H9 (cell line): Measurements from ENCODE around the gene IARS1. TPM values are rescaled to one million over a fixed set of nuclear protein-coding genes. Genes with fewer than 3 reads are reported as not detected.

Source experiments
- DNase-seq: peaks from one replicate; pipeline ENCODE4 v3.0.0-alpha.2; 2017
- H2AFZ ChIP-seq: one replicate; pipeline ENCODE4 v1.6.1; 2013; ENCODE audit warnings: mild to moderate bottlenecking, low read length, control low read depth, moderate library complexity
- H2AK5ac ChIP-seq: 2 replicates; pipeline ENCODE4 v1.6.1; 2013; ENCODE audit warnings: low read length, control low read depth, mixed read lengths; ENCODE audit not compliant: insufficient read length
- H2BK120ac ChIP-seq: one replicate; pipeline ENCODE4 v1.6.1; 2013; ENCODE audit warnings: low read depth, mild to moderate bottlenecking, low read length, control low read depth, inconsistent platforms; ENCODE audit not compliant: poor library complexity, severe bottlenecking
- H2BK12ac ChIP-seq: 2 replicates; pipeline ENCODE4 v1.6.1; 2013; ENCODE audit warnings: low read length, control low read depth, mixed read lengths, low read depth; ENCODE audit not compliant: insufficient read length
- H2BK15ac ChIP-seq: 2 replicates; pipeline ENCODE4 v1.6.1; 2013; ENCODE audit warnings: low read depth, low read length, control low read depth
- H2BK20ac ChIP-seq: one replicate; pipeline ENCODE4 v1.6.1; 2013; ENCODE audit warnings: low read depth, mild to moderate bottlenecking, low read length, control low read depth, inconsistent platforms; ENCODE audit not compliant: poor library complexity, severe bottlenecking
- H2BK5ac ChIP-seq: 2 replicates; pipeline ENCODE4 v1.6.1; 2013; ENCODE audit warnings: low read length, control low read depth, mixed read lengths; ENCODE audit not compliant: insufficient read length
- H3K14ac ChIP-seq: 2 replicates; pipeline ENCODE4 v1.6.1; 2013; ENCODE audit warnings: low read length, control low read depth; ENCODE audit not compliant: insufficient read depth
- H3K18ac ChIP-seq: 2 replicates; pipeline ENCODE4 v1.6.1; 2013; ENCODE audit warnings: low read depth, mild to moderate bottlenecking, mixed read lengths, low read length, control low read depth; ENCODE audit not compliant: insufficient read length
- H3K23ac ChIP-seq: 2 replicates; pipeline ENCODE4 v1.6.1; 2013; ENCODE audit warnings: low read length, control low read depth, mixed read lengths, low read depth; ENCODE audit not compliant: insufficient read length
- H3K23me2 ChIP-seq: 2 replicates; pipeline ENCODE4 v1.6.1; 2013; ENCODE audit warnings: low read depth, mild to moderate bottlenecking, mixed read lengths, low read length, control low read depth; ENCODE audit not compliant: insufficient read length, poor library complexity, severe bottlenecking
- H3K27ac ChIP-seq: 2 replicates; pipeline ENCODE4 v1.5.1; 2013; ENCODE audit warnings: low read length, control low read depth, mixed read lengths, low read depth; ENCODE audit not compliant: insufficient read length
- H3K27me3 ChIP-seq: 2 replicates; pipeline ENCODE4 v1.6.1; 2013; ENCODE audit warnings: low read length, control low read depth, inconsistent platforms; ENCODE audit not compliant: insufficient read depth
- H3K4ac ChIP-seq: 2 replicates; pipeline ENCODE4 v1.6.1; 2013; ENCODE audit warnings: low read depth, mild to moderate bottlenecking, control low read depth, inconsistent platforms, low read length, moderate library complexity
- H3K4me1 ChIP-seq: 2 replicates; pipeline ENCODE4 v1.6.1; 2013; ENCODE audit warnings: low read length, control low read depth, inconsistent platforms; ENCODE audit not compliant: insufficient read depth
- H3K4me2 ChIP-seq: 2 replicates; pipeline ENCODE4 v1.6.1; 2013; ENCODE audit warnings: low read length, control low read depth, mixed read lengths; ENCODE audit not compliant: insufficient read length, insufficient read depth
- H3K56ac ChIP-seq: 2 replicates; pipeline ENCODE4 v1.6.1; 2013; ENCODE audit warnings: low read depth, mild to moderate bottlenecking, mixed read lengths, low read length, control low read depth; ENCODE audit not compliant: insufficient read length
- H3K79me1 ChIP-seq: 2 replicates; pipeline ENCODE4 v1.6.1; 2013; ENCODE audit warnings: low read depth, mild to moderate bottlenecking, moderate library complexity, low read length, control low read depth, inconsistent platforms; ENCODE audit not compliant: insufficient read depth, poor library complexity, severe bottlenecking
- H3K79me2 ChIP-seq: 2 replicates; pipeline ENCODE4 v1.6.1; 2013; ENCODE audit warnings: low read length, control low read depth, inconsistent platforms; ENCODE audit not compliant: insufficient read depth
- H3K9ac ChIP-seq: 2 replicates; pipeline ENCODE4 v1.6.1; 2013; ENCODE audit warnings: low read length, control low read depth, mixed read lengths; ENCODE audit not compliant: insufficient read length; ENCODE audit errors: extremely low read depth
- H3K9me3 ChIP-seq: one replicate; pipeline ENCODE4 v1.6.1; 2013; ENCODE audit warnings: low read depth, low read length, inconsistent platforms; ENCODE audit not compliant: control insufficient read depth
- H3T11ph ChIP-seq: one replicate; pipeline ENCODE4 v1.6.1; 2013; ENCODE audit warnings: mild to moderate bottlenecking, low read length, control low read depth, inconsistent platforms
- H4K20me1 ChIP-seq: one replicate; pipeline ENCODE4 v1.6.1; 2013; ENCODE audit not compliant: control insufficient read depth, insufficient read length, insufficient read depth
- H4K5ac ChIP-seq: 2 replicates; pipeline ENCODE4 v1.6.1; 2013; ENCODE audit warnings: low read depth, mild to moderate bottlenecking, mixed read lengths, low read length, control low read depth; ENCODE audit not compliant: insufficient read length
- H4K8ac ChIP-seq: replicated peaks from 2 replicates; pipeline ENCODE4 v1.6.1; 2013; ENCODE audit warnings: low read length, control low read depth, mixed read lengths, low read depth; ENCODE audit not compliant: insufficient read length
- H4K91ac ChIP-seq: 2 replicates; pipeline ENCODE4 v1.6.1; 2013; ENCODE audit warnings: low read depth, mild to moderate bottlenecking, moderate library complexity, mixed read lengths, low read length, control low read depth; ENCODE audit not compliant: insufficient read length
- H3K27ac Mint-ChIP-seq, 3 experiments: 2 replicates in 2 of 3; 3 replicates in 1 of 3; pipeline ENCODE4 v1.8.0; 2020 to 2021; ENCODE audit warnings: mixed read lengths in 3 of 3, mild to moderate bottlenecking in 1 of 3, moderate library complexity in 1 of 3
- H3K27me3 Mint-ChIP-seq: 2 replicates; pipeline ENCODE4 v1.8.0; 2021; ENCODE audit warnings: low read depth, mild to moderate bottlenecking, moderate library complexity, mixed read lengths
- H3K36me3 Mint-ChIP-seq, 3 experiments: 2 replicates in 2 of 3; 3 replicates in 1 of 3; pipeline ENCODE4 v1.8.0; 2020 to 2021; ENCODE audit warnings: low read depth in 3 of 3, mixed read lengths in 3 of 3; ENCODE audit not compliant: insufficient read depth in 1 of 3
- H3K4me1 Mint-ChIP-seq, 2 experiments: 2 replicates each; pipeline ENCODE4 v1.8.0; 2020; ENCODE audit warnings: mixed read lengths in 2 of 2
- H3K4me3 Mint-ChIP-seq, 2 experiments: 2 replicates in 1 of 2; 3 replicates in 1 of 2; pipeline ENCODE4 v1.8.0; 2020 to 2021; ENCODE audit warnings: mild to moderate bottlenecking in 2 of 2, mixed read lengths in 2 of 2, moderate library complexity in 1 of 2
- H3K9me3 Mint-ChIP-seq, 2 experiments: 2 replicates in 1 of 2; 3 replicates in 1 of 2; pipeline ENCODE4 v1.8.0; 2020; ENCODE audit warnings: mild to moderate bottlenecking in 2 of 2, mixed read lengths in 2 of 2, moderate library complexity in 1 of 2
- WGBS: extraction: QIAGEN DNeasy Blood & Tissue Kit; methylation state at CpG from one replicate; pipeline ENCODE4 v1.1.7; 2013; ENCODE audit warnings: missing lambda C conversion rate, low lambda C conversion rate, mixed read lengths; ENCODE audit not compliant: insufficient read length; ENCODE audit errors: extremely low coverage; 5-methylcytosine and 5-hydroxymethylcytosine counted together
- total RNA-seq: library from RNA; stranded (reverse); gene quantifications from 2 replicates; pipeline ENCODE4 v1.2.1, GENCODE V29; 2021
- TF ChIP-seq, protein P1 (sequence below): fragments of 200-600 bp; sonication (generic); conservative IDR thresholded peaks from 3 replicates; pipeline ENCODE4 v1.8.0; 2021; ENCODE audit warnings: antibody characterized with exemption, mild to moderate bottlenecking

The IARS1 gene
- total RNA-seq, 1 experiment from 2014 or later, result 234 TPM

DNA sequence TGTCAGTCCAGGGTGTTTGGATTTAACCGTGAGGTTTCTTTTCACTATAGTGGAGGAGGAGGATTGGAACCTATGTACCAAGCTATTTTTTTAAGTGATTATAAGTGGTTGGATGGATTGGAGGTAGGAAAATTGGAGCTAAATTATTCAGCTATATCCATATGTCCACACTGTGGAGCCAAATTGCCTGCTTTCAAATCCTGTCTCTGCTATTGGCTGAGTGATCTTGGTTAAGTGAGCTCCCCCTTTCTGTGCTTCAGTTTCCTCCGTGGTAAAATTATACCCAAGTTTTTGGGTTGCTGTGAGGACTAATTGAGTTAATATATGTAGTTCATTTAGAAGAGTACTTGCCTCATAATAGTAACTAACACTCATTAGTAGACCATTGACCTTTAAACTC lies 34.7 kb upstream of the IARS1 start:
- H3K23ac ChIP-seq, result no peak overlapping the region
- no peaks in the 10 kb centered on the region for H4K20me1 ChIP-seq
- no peak overlapping the region for H3K4me2 ChIP-seq
- H2BK15ac ChIP-seq, result no peak overlapping the region
- H4K8ac ChIP-seq, result no peak overlapping the region
- no peaks in the 10 kb centered on the region for H3K27me3 ChIP-seq
- H3K56ac ChIP-seq, result no peak overlapping the region
- no peak overlapping the region for H2BK5ac ChIP-seq
- Mint-ChIP-seq H3K4me1 (peaks cover 19 to 21% of the 10 kb centered on the region in 2 experiments), H3K4me3 (no peak overlapping the region), H3K27me3 (no peaks in the 10 kb centered on the region; the same call in 1 of the 2 replicates), H3K9me3 (no peaks in the 10 kb centered on the region; a peak in 1 of 5 replicates), H3K36me3 (peaks cover 0 to 2% (median 1%) of the 10 kb centered on the region in 3 experiments; a peak in 5 of 7 replicates), H3K27ac (no peak overlapping the region)
- no peak overlapping the region for H2BK120ac ChIP-seq
- no peak overlapping the region for H3K9ac ChIP-seq
- peaks cover 6% of the 10 kb centered on the region; the same call in 1 of the 2 replicates for H3K79me2 ChIP-seq
- no peak overlapping the region for H2BK12ac ChIP-seq
- no peak overlapping the region for H4K91ac ChIP-seq
- WGBS, result no CpG with 5 or more reads among the region's 2 CpGs
- H4K5ac ChIP-seq, result no peak overlapping the region
- H3K18ac ChIP-seq, result no peak overlapping the region
- no peak overlapping the region for H3T11ph ChIP-seq
- H3K27ac ChIP-seq, result no peak overlapping the region
- H3K79me1 ChIP-seq, result no peaks in the 10 kb centered on the region
- no peak overlapping the region for H2BK20ac ChIP-seq
- TF ChIP-seq, protein P1, sequence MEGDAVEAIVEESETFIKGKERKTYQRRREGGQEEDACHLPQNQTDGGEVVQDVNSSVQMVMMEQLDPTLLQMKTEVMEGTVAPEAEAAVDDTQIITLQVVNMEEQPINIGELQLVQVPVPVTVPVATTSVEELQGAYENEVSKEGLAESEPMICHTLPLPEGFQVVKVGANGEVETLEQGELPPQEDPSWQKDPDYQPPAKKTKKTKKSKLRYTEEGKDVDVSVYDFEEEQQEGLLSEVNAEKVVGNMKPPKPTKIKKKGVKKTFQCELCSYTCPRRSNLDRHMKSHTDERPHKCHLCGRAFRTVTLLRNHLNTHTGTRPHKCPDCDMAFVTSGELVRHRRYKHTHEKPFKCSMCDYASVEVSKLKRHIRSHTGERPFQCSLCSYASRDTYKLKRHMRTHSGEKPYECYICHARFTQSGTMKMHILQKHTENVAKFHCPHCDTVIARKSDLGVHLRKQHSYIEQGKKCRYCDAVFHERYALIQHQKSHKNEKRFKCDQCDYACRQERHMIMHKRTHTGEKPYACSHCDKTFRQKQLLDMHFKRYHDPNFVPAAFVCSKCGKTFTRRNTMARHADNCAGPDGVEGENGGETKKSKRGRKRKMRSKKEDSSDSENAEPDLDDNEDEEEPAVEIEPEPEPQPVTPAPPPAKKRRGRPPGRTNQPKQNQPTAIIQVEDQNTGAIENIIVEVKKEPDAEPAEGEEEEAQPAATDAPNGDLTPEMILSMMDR, result peak; percentile 35; the same call in 2 of the 3 replicates
- no peak overlapping the region for H2AFZ ChIP-seq
- no peaks in the 10 kb centered on the region for H3K4me1 ChIP-seq
- H3K4ac ChIP-seq, result no peak overlapping the region
- DNase-seq, result no peak
- no peaks in the 10 kb centered on the region for H3K23me2 ChIP-seq
- H3K9me3 ChIP-seq, result no peaks in the 10 kb centered on the region
- no peak overlapping the region for H2AK5ac ChIP-seq
- no peak overlapping the region for H3K14ac ChIP-seq
